ENCODE measurements around the gene SLC17A9.

The SLC17A9 gene

DNA sequence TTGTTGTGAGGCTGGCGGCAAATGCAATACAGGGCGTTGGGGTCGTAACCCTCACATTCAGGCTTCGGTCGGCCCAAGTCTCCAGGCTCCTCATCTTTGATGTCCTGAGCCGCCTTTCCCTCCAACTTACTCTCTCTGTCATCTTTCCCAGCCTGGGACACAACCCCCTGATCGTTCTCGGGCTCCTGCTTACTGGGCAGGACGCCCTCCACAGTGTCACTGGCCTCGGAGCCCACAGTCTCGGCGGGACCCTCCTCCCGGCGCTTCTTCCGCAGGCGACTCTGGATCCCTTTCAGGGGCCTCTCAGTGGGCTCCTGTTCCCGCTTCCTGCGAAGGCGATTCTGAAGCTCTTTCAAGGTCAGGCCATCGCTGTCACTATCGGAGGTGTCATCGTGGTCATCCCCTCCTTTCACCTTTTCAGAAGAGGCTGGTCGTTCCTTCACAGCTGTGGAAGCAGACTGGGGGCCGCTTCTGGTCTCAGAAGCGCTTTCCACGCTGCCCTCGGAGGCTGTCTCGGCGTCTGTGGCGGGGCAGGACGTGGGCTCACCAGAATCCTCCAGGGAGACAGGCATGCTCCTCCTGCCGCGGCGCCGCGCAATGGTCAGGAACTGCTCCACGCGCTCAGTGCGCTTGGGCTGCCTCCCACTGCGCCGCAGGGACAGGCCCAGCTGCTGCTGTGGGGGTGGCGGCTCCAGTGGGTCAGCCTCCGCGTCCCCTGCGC is 41.6 kb upstream of the SLC17A9 start:
- Histone ChIP-seq H3K4me1 (ENCODE audit: control insufficient read depth in 5 of 5, insufficient read depth in 5 of 5, low read length in 5 of 5) (peaks cover 0 to 23% (median 21%) of the 10 kb centered on the region in 5 donors), H3K36me3 (ENCODE audit: control insufficient read depth in 5 of 5, insufficient read depth in 5 of 5, low read length in 5 of 5) (peaks cover 3 to 74% (median 72%) of the 10 kb centered on the region in 5 donors), H3K27ac (ENCODE audit: low read depth, low read length) (no peak overlapping the region), H3K27me3 (ENCODE audit: control insufficient read depth in 5 of 5, insufficient read depth in 4 of 5, low read length in 5 of 5) (no peaks in the 10 kb centered on the region), H3K4me3 (ENCODE audit: low read depth in 1 of 5, low read length in 5 of 5) (no peak overlapping the region), H3K9ac (ENCODE audit: low read length in 5 of 5) (no peak overlapping the region), H3K9me3 (ENCODE audit: control insufficient read depth in 5 of 5, low read length in 5 of 5) (no peaks in the 10 kb centered on the region)

DNA sequence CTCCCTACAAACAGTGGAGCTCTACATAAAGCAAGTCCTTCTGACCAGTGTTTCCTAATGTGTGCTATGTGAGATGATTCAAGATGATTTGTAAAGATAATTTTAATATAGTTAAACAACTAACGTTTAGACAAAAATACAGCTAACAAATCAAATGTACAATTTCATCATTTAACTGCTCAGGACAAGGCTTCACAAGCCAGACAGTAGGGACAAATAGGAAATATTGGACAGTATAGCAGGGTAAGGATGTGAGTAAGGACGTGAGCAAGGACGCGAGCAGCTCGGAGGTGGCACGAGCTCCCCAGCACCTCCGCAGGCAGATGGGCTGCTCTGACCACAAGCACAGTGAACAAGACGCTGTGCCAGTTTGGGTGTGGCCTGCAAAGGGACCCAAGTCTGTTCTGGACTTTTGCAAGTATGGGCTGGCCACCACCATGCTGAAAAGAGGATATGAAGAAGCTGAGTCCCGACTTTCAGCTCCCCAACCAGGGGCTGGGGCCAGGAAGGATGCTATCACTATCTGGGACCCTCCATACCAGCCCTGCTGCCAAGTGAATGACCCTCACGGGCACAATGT is 40.7 kb upstream of the SLC17A9 start:
- Histone ChIP-seq H3K36me3 (ENCODE audit: control insufficient read depth in 5 of 5, insufficient read depth in 5 of 5, low read length in 5 of 5) (peaks cover 3 to 65% (median 63%) of the 10 kb centered on the region in 5 donors), H3K27ac (ENCODE audit: low read depth, low read length) (no peak overlapping the region), H3K9ac (ENCODE audit: low read length in 5 of 5) (no peak overlapping the region), H3K4me3 (ENCODE audit: low read depth in 1 of 5, low read length in 5 of 5) (no peak overlapping the region), H3K9me3 (ENCODE audit: control insufficient read depth in 5 of 5, low read length in 5 of 5) (no peaks in the 10 kb centered on the region), H3K4me1 (ENCODE audit: control insufficient read depth in 5 of 5, insufficient read depth in 5 of 5, low read length in 5 of 5) (peaks cover 0 to 30% (median 28%) of the 10 kb centered on the region in 5 donors), H3K27me3 (ENCODE audit: control insufficient read depth in 5 of 5, insufficient read depth in 4 of 5, low read length in 5 of 5) (no peaks in the 10 kb centered on the region)

DNA sequence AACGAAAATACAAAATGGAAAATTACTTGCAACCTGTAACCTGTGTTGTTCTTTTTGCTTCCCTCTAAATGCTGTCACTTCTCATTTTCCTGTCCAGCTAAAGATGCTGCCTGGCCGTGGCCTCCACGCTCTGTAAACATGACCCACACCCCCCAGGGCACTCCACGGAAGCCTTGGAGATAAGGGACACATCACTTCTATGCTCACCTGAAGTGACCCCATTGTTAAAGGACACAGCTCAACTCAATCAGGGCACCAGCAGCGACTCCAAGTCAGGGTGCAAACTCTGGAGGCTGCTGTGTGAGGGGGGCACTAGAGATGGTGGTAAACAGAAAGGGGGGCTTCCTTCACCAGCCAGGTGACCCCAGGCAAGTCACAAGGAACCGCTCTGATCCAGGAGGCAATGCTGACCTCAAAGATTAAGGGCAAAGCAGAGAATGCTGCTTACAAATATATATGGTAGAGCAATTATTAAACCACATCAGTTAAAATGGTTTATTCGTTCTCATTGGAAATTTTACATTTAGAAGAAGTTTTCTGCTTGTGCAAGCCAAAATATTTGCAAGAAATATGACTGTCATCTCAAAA is 39.4 kb upstream of the SLC17A9 start:
- peaks cover 3 to 52% (median 50%) of the 10 kb centered on the region in 5 donors for H3K36me3 ChIP-seq (ENCODE audit: control insufficient read depth in 5 of 5, insufficient read depth in 5 of 5, low read length in 5 of 5)
- peaks cover 2 to 43% (median 41%) of the 10 kb centered on the region in 5 donors for H3K4me1 ChIP-seq (ENCODE audit: control insufficient read depth in 5 of 5, insufficient read depth in 5 of 5, low read length in 5 of 5)
- H3K4me3 ChIP-seq (ENCODE audit: low read depth in 1 of 5, low read length in 5 of 5) = no peak overlapping the region
- no peak overlapping the region for H3K9ac ChIP-seq (ENCODE audit: low read length in 5 of 5)
- H3K9me3 ChIP-seq (ENCODE audit: control insufficient read depth in 5 of 5, low read length in 5 of 5) = no peaks in the 10 kb centered on the region
- H3K27me3 ChIP-seq (ENCODE audit: control insufficient read depth in 5 of 5, insufficient read depth in 4 of 5, low read length in 5 of 5) = no peaks in the 10 kb centered on the region
- no peak overlapping the region for H3K27ac ChIP-seq (ENCODE audit: low read depth, low read length)

GRCh38 chr20:62914436-62914835 is 38.1 kb upstream of the SLC17A9 start:
- H3K9me3 ChIP-seq (ENCODE audit: control insufficient read depth in 5 of 5, low read length in 5 of 5) = no peaks in the 10 kb centered on the region
- no peak overlapping the region for H3K4me3 ChIP-seq (ENCODE audit: low read depth in 1 of 5, low read length in 5 of 5)
- H3K9ac ChIP-seq (ENCODE audit: low read length in 5 of 5) = peak overlapping the region in 3 of 5 donors; percentile 22 to 54 (median 31)
- H3K36me3 ChIP-seq (ENCODE audit: control insufficient read depth in 5 of 5, insufficient read depth in 5 of 5, low read length in 5 of 5) = peaks cover 3 to 39% (median 37%) of the 10 kb centered on the region in 5 donors
- H3K4me1 ChIP-seq (ENCODE audit: control insufficient read depth in 5 of 5, insufficient read depth in 5 of 5, low read length in 5 of 5) = peaks cover 4 to 54% (median 54%) of the 10 kb centered on the region in 5 donors
- no peaks in the 10 kb centered on the region for H3K27me3 ChIP-seq (ENCODE audit: control insufficient read depth in 5 of 5, insufficient read depth in 4 of 5, low read length in 5 of 5)
- H3K27ac ChIP-seq (ENCODE audit: low read depth, low read length) = no peak overlapping the region

GRCh38 chr20:62914970-62915457 is 37.5 kb upstream of the SLC17A9 start:
- Histone ChIP-seq H3K4me3 (ENCODE audit: low read depth in 1 of 5, low read length in 5 of 5) (peak overlapping the region in 4 of 5 donors; percentile 8 to 59 (median 30)), H3K9me3 (ENCODE audit: control insufficient read depth in 5 of 5, low read length in 5 of 5) (no peaks in the 10 kb centered on the region), H3K27me3 (ENCODE audit: control insufficient read depth in 5 of 5, insufficient read depth in 4 of 5, low read length in 5 of 5) (no peaks in the 10 kb centered on the region), H3K27ac (ENCODE audit: low read depth, low read length) (no peak overlapping the region), H3K4me1 (ENCODE audit: control insufficient read depth in 5 of 5, insufficient read depth in 5 of 5, low read length in 5 of 5) (peaks cover 4 to 60% (median 59%) of the 10 kb centered on the region in 5 donors), H3K36me3 (ENCODE audit: control insufficient read depth in 5 of 5, insufficient read depth in 5 of 5, low read length in 5 of 5) (peaks cover 0 to 33% (median 31%) of the 10 kb centered on the region in 5 donors), H3K9ac (ENCODE audit: low read length in 5 of 5) (peak overlapping the region in 2 of 5 donors; percentile 22 to 54)

- Histone ChIP-seq H3K36me3 (ENCODE audit: control insufficient read depth in 5 of 5, insufficient read depth in 5 of 5, low read length in 5 of 5) (peaks cover 0 to 14% (median 12%) of the 10 kb centered on the region in 5 donors), H3K27me3 (ENCODE audit: control insufficient read depth in 5 of 5, insufficient read depth in 4 of 5, low read length in 5 of 5) (no peaks in the 10 kb centered on the region), H3K9ac (ENCODE audit: low read length in 5 of 5) (peak overlapping the region in 1 of 5 donors; percentile 20), H3K4me1 (ENCODE audit: control insufficient read depth in 5 of 5, insufficient read depth in 5 of 5, low read length in 5 of 5) (peaks cover 4 to 79% (median 76%) of the 10 kb centered on the region in 5 donors), H3K27ac (ENCODE audit: low read depth, low read length) (no peak overlapping the region), H3K4me3 (ENCODE audit: low read depth in 1 of 5, low read length in 5 of 5) (no peak overlapping the region), H3K9me3 (ENCODE audit: control insufficient read depth in 5 of 5, low read length in 5 of 5) (no peaks in the 10 kb centered on the region)
Observed at GRCh38 chr20:62916703-62917476, 35.6 kb upstream of the SLC17A9 start.

DNA sequence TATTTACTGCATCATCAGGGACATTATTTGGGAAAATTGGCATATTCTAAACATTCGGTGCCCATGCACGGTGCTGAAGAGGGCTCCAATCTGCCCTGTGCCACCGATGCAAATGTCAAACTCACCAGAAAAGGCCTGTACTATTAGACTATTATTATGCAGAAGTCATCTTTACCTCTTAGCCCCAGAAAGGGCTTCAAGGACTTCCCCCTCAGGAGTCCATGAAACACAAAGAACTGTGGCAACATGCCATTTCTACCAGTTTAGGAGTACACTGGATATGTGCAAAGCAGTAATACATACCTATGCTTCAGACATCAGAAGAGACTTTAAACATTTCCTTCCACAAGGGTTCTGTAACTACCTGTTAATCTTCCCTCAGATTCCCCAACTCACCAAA is 34.8 kb upstream of the SLC17A9 start:
- Histone ChIP-seq H3K4me3 (ENCODE audit: low read depth in 1 of 5, low read length in 5 of 5) (no peak overlapping the region), H3K9me3 (ENCODE audit: control insufficient read depth in 5 of 5, low read length in 5 of 5) (no peaks in the 10 kb centered on the region), H3K9ac (ENCODE audit: low read length in 5 of 5) (no peak overlapping the region), H3K27ac (ENCODE audit: low read depth, low read length) (no peak overlapping the region), H3K36me3 (ENCODE audit: control insufficient read depth in 5 of 5, insufficient read depth in 5 of 5, low read length in 5 of 5) (peaks cover 0 to 9% (median 8%) of the 10 kb centered on the region in 5 donors), H3K4me1 (ENCODE audit: control insufficient read depth in 5 of 5, insufficient read depth in 5 of 5, low read length in 5 of 5) (peaks cover 4 to 87% (median 82%) of the 10 kb centered on the region in 5 donors), H3K27me3 (ENCODE audit: control insufficient read depth in 5 of 5, insufficient read depth in 4 of 5, low read length in 5 of 5) (no peaks in the 10 kb centered on the region)

- no peak overlapping the region for H3K4me3 ChIP-seq (ENCODE audit: low read depth in 1 of 5, low read length in 5 of 5)
- no peak overlapping the region for H3K9ac ChIP-seq (ENCODE audit: low read length in 5 of 5)
- H3K27me3 ChIP-seq (ENCODE audit: control insufficient read depth in 5 of 5, insufficient read depth in 4 of 5, low read length in 5 of 5) = no peaks in the 10 kb centered on the region
- H3K9me3 ChIP-seq (ENCODE audit: control insufficient read depth in 5 of 5, low read length in 5 of 5) = no peaks in the 10 kb centered on the region
- H3K36me3 ChIP-seq (ENCODE audit: control insufficient read depth in 5 of 5, insufficient read depth in 5 of 5, low read length in 5 of 5) = peaks cover 0 to 5% (median 4%) of the 10 kb centered on the region in 5 donors
- no peak overlapping the region for H3K27ac ChIP-seq (ENCODE audit: low read depth, low read length)
- H3K4me1 ChIP-seq (ENCODE audit: control insufficient read depth in 5 of 5, insufficient read depth in 5 of 5, low read length in 5 of 5) = peaks cover 4 to 88% (median 85%) of the 10 kb centered on the region in 5 donors
Observed at GRCh38 chr20:62918147-62918546, 34.4 kb upstream of the SLC17A9 start.

GRCh38 chr20:62918831-62919230 is 33.7 kb upstream of the SLC17A9 start:
- Histone ChIP-seq H3K4me1 (ENCODE audit: control insufficient read depth in 5 of 5, insufficient read depth in 5 of 5, low read length in 5 of 5) (peaks cover 9 to 92% (median 89%) of the 10 kb centered on the region in 5 donors), H3K9me3 (ENCODE audit: control insufficient read depth in 5 of 5, low read length in 5 of 5) (no peaks in the 10 kb centered on the region), H3K9ac (ENCODE audit: low read length in 5 of 5) (no peak overlapping the region), H3K27me3 (ENCODE audit: control insufficient read depth in 5 of 5, insufficient read depth in 4 of 5, low read length in 5 of 5) (no peaks in the 10 kb centered on the region), H3K27ac (ENCODE audit: low read depth, low read length) (no peak overlapping the region), H3K4me3 (ENCODE audit: low read depth in 1 of 5, low read length in 5 of 5) (peak overlapping the region in 1 of 5 donors; percentile 4), H3K36me3 (ENCODE audit: control insufficient read depth in 5 of 5, insufficient read depth in 5 of 5, low read length in 5 of 5) (no peaks in the 10 kb centered on the region)
